Measurements from ENCODE around the gene USP6NL.

The USP6NL gene

DNA sequence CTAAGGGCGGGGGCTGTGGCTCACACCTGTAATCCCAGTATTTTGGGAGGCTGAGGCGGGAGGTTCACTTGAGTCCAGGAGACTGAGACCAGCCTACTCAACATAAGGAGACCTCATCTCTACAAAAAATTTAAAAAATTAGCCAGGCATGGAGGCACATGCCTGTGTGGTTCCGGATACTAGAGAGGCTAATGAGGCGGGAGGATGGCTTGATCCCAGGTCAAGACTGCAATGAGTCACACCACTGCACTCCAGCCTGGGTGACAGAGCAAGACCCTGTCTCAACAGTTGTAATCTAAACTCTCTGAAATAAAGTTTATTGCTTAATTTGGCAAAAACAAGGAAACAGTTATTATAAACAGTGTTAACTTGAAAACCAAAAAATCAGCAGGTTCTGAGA lies 123.3 kb downstream of the USP6NL start:
- Histone ChIP-seq H2BK15ac (replicated peaks; ENCODE audit: low read depth) (no peak overlapping the region), H3K27ac (ENCODE audit: low read depth, low read length) (no peak overlapping the region), H3K4ac (ENCODE audit: low read depth, low read length) (no peak overlapping the region), H3K18ac (ENCODE audit: low read length) (no peak overlapping the region), H4K5ac (ENCODE audit: low read length) (no peak overlapping the region), H3K23ac (ENCODE audit: low read length) (no peak overlapping the region), H4K8ac (ENCODE audit: low read depth, low read length) (no peak overlapping the region), H3K4me2 (ENCODE audit: low read length) (no peak overlapping the region), H3K56ac (ENCODE audit: low read length) (no peak overlapping the region), H3K9ac (ENCODE audit: low read length) (no peak overlapping the region), H3K79me2 (ENCODE audit: control insufficient read depth, insufficient read depth, low read length) (no peaks in the 10 kb centered on the region), H3K36me3 (ENCODE audit: control insufficient read depth, insufficient read depth, low read length) (peaks cover 2% of the 10 kb centered on the region), H2BK120ac (ENCODE audit: low read depth, low read length) (no peak overlapping the region), H2BK5ac (ENCODE audit: low read length) (no peak overlapping the region), H3K4me3 (ENCODE audit: low read length) (no peak overlapping the region), H2AK5ac (ENCODE audit: low read length) (no peak overlapping the region), H3K4me1 (ENCODE audit: control insufficient read depth, low read depth, low read length) (no peaks in the 10 kb centered on the region), H3K79me1 (ENCODE audit: low read length) (no peaks in the 10 kb centered on the region), H3K27me3 (ENCODE audit: insufficient read depth, low read length, poor library complexity) (no peaks in the 10 kb centered on the region)
- no CpG with 5 or more reads among the region's 4 CpGs for WGBS (ENCODE audit: extremely low coverage, insufficient coverage, low lambda C conversion rate)
- no peak for DNase-seq

DNA sequence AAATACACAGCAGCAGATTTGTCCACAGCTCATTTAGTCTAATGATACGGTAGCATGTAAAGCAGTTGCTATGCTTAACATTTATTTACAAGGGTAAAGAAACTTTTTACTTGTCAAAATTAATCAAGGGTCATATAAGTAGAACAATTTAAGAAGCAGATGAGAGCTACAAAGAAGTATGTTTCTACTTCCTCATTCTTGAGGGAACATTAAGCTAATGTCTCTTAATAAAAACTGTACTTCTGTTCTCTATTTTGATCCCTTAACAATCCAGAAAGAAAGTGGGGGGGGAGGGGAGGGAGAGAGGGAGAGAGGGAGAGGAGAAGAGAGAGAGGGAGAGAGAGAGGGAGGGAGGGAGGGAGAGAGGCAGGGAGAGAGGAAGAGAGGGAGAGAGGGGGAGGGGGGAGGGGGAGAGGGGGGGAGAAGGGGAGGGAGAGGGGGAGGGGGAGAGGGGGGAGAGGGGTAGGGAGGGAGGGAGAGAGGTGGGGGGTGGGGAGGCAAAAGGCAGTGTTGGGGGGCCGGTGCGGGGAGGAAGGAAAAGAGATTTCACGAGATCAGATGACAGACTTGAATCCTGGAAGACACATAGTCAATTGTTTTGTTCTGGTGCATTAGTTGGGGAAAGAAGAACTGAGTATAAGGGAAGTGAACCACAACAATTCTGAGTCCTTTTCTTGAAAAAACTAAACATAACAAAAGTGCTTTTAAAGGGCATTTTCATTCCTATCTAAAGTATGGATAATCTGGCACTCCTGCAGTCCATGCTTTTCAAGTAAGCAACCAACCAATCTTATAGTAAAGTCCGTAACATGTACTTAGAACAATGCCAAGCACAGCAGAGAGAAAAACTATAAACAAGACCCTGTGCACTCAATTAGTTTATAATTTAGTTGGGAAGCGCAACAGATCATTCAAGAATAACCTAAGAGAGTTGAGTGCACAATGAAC lies 128.0 kb downstream of the USP6NL start:
- no peak for DNase-seq
- no CpG with 5 or more reads among the region's 6 CpGs for WGBS (ENCODE audit: extremely low coverage, insufficient coverage, low lambda C conversion rate)
- H3K27me3 ChIP-seq (ENCODE audit: insufficient read depth, low read length, poor library complexity) = no peaks in the 10 kb centered on the region
- H2BK120ac ChIP-seq (ENCODE audit: low read depth, low read length) = no peak overlapping the region
- H4K8ac ChIP-seq (ENCODE audit: low read depth, low read length) = no peak overlapping the region
- H3K23ac ChIP-seq (ENCODE audit: low read length) = no peak overlapping the region
- H3K4ac ChIP-seq (ENCODE audit: low read depth, low read length) = no peak overlapping the region
- no peak overlapping the region for H3K27ac ChIP-seq (ENCODE audit: low read depth, low read length)
- no peaks in the 10 kb centered on the region for H3K36me3 ChIP-seq (ENCODE audit: control insufficient read depth, insufficient read depth, low read length)
- no peaks in the 10 kb centered on the region for H3K79me1 ChIP-seq (ENCODE audit: low read length)
- H2BK5ac ChIP-seq (ENCODE audit: low read length) = no peak overlapping the region
- H3K4me2 ChIP-seq (ENCODE audit: low read length) = no peak overlapping the region
- H3K79me2 ChIP-seq (ENCODE audit: control insufficient read depth, insufficient read depth, low read length) = no peaks in the 10 kb centered on the region
- no peak overlapping the region for H2BK15ac ChIP-seq (replicated peaks; ENCODE audit: low read depth)
- no peak overlapping the region for H3K18ac ChIP-seq (ENCODE audit: low read length)
- no peak overlapping the region for H4K5ac ChIP-seq (ENCODE audit: low read length)
- H3K4me1 ChIP-seq (ENCODE audit: control insufficient read depth, low read depth, low read length) = no peaks in the 10 kb centered on the region
- no peak overlapping the region for H3K9ac ChIP-seq (ENCODE audit: low read length)
- no peak overlapping the region for H3K56ac ChIP-seq (ENCODE audit: low read length)
- H3K4me3 ChIP-seq (ENCODE audit: low read length) = no peak overlapping the region
- no peak overlapping the region for H2AK5ac ChIP-seq (ENCODE audit: low read length)

DNA sequence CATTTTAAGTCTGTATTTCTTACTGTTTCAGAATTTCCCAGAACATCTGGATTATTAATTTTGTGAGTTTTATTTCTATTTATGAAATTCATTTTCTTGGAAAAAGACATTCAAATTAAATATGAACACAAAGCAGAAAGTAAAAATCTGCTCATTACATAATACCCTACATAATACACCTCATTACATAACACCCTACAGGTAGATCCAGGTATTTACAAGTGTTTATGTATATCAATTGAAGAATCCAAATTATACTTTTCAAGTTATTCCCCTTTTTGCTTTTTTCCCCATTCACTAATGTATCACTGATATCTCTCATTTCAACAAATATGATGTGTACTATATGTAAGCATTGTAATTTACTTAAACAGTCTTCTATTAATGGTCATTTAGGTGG lies 129.1 kb downstream of the USP6NL start:
- DNase-seq = no peak
- H3K27me3 ChIP-seq (ENCODE audit: insufficient read depth, low read length, poor library complexity) = no peaks in the 10 kb centered on the region
- H2BK120ac ChIP-seq (ENCODE audit: low read depth, low read length) = no peak overlapping the region
- H3K79me2 ChIP-seq (ENCODE audit: control insufficient read depth, insufficient read depth, low read length) = no peaks in the 10 kb centered on the region
- H4K5ac ChIP-seq (ENCODE audit: low read length) = no peak overlapping the region
- H3K18ac ChIP-seq (ENCODE audit: low read length) = no peak overlapping the region
- no peak overlapping the region for H2BK15ac ChIP-seq (replicated peaks; ENCODE audit: low read depth)
- H3K4me2 ChIP-seq (ENCODE audit: low read length) = no peak overlapping the region
- H3K79me1 ChIP-seq (ENCODE audit: low read length) = no peaks in the 10 kb centered on the region
- H2AK5ac ChIP-seq (ENCODE audit: low read length) = no peak overlapping the region
- no peak overlapping the region for H3K4ac ChIP-seq (ENCODE audit: low read depth, low read length)
- no peak overlapping the region for H3K27ac ChIP-seq (ENCODE audit: low read depth, low read length)
- no peak overlapping the region for H3K4me3 ChIP-seq (ENCODE audit: low read length)
- H3K36me3 ChIP-seq (ENCODE audit: control insufficient read depth, insufficient read depth, low read length) = no peaks in the 10 kb centered on the region
- H2BK5ac ChIP-seq (ENCODE audit: low read length) = no peak overlapping the region
- no peaks in the 10 kb centered on the region for H3K4me1 ChIP-seq (ENCODE audit: control insufficient read depth, low read depth, low read length)
- H3K56ac ChIP-seq (ENCODE audit: low read length) = no peak overlapping the region
- H3K23ac ChIP-seq (ENCODE audit: low read length) = no peak overlapping the region
- H3K9ac ChIP-seq (ENCODE audit: low read length) = no peak overlapping the region
- no peak overlapping the region for H4K8ac ChIP-seq (ENCODE audit: low read depth, low read length)

- Histone ChIP-seq H3K23ac (ENCODE audit: low read length) (no peak overlapping the region), H3K79me1 (ENCODE audit: low read length) (no peaks in the 10 kb centered on the region), H3K36me3 (ENCODE audit: control insufficient read depth, insufficient read depth, low read length) (no peaks in the 10 kb centered on the region), H2BK5ac (ENCODE audit: low read length) (no peak overlapping the region), H2BK120ac (ENCODE audit: low read depth, low read length) (no peak overlapping the region), H3K79me2 (ENCODE audit: control insufficient read depth, insufficient read depth, low read length) (no peaks in the 10 kb centered on the region), H3K18ac (ENCODE audit: low read length) (no peak overlapping the region), H3K27ac (ENCODE audit: low read depth, low read length) (no peak overlapping the region), H3K56ac (ENCODE audit: low read length) (no peak overlapping the region), H2BK15ac (replicated peaks; ENCODE audit: low read depth) (no peak overlapping the region), H4K8ac (ENCODE audit: low read depth, low read length) (no peak overlapping the region), H3K9ac (ENCODE audit: low read length) (no peak overlapping the region), H3K4me3 (ENCODE audit: low read length) (no peak overlapping the region), H3K4me1 (ENCODE audit: control insufficient read depth, low read depth, low read length) (no peaks in the 10 kb centered on the region), H4K5ac (ENCODE audit: low read length) (no peak overlapping the region), H2AK5ac (ENCODE audit: low read length) (no peak overlapping the region), H3K4me2 (ENCODE audit: low read length) (no peak overlapping the region), H3K27me3 (ENCODE audit: insufficient read depth, low read length, poor library complexity) (no peaks in the 10 kb centered on the region), H3K4ac (ENCODE audit: low read depth, low read length) (no peak overlapping the region)
- DNase-seq = no peak
- no CpG with 5 or more reads among the region's 4 CpGs for WGBS (ENCODE audit: extremely low coverage, insufficient coverage, low lambda C conversion rate)
These were observed 130.8 kb downstream of the USP6NL start for GRCh38 chr10:11480687-11481086.

DNA sequence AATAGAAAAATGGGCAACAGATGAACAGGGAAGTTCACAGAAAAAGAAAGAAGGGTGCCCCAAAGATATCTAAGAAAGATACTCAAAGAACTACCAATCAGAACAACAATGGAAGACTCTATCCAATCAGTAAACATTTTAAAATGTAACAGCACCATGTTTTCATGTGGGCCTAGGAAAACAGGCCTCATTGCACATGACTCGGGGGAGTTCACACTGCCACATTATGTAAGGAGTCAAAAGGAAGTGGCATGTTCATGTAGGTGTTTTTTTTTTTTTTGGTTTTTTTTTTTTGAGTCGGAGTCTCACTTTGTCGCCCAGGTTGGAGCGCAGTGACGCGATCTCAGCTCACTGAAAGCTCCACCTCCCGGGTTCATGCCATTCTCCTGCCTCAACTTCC lies 132.2 kb downstream of the USP6NL start:
- WGBS (ENCODE audit: extremely low coverage, insufficient coverage, low lambda C conversion rate) = no CpG with 5 or more reads among the region's 7 CpGs
- H3K79me1 ChIP-seq (ENCODE audit: low read length) = no peaks in the 10 kb centered on the region
- no peak overlapping the region for H2BK120ac ChIP-seq (ENCODE audit: low read depth, low read length)
- no peak overlapping the region for H2AK5ac ChIP-seq (ENCODE audit: low read length)
- no peak overlapping the region for H4K8ac ChIP-seq (ENCODE audit: low read depth, low read length)
- no peaks in the 10 kb centered on the region for H3K27me3 ChIP-seq (ENCODE audit: insufficient read depth, low read length, poor library complexity)
- no peak overlapping the region for H3K4ac ChIP-seq (ENCODE audit: low read depth, low read length)
- H3K4me2 ChIP-seq (ENCODE audit: low read length) = no peak overlapping the region
- no peak overlapping the region for H3K9ac ChIP-seq (ENCODE audit: low read length)
- H4K5ac ChIP-seq (ENCODE audit: low read length) = no peak overlapping the region
- no peak overlapping the region for H3K23ac ChIP-seq (ENCODE audit: low read length)
- no peak overlapping the region for H2BK15ac ChIP-seq (replicated peaks; ENCODE audit: low read depth)
- H3K36me3 ChIP-seq (ENCODE audit: control insufficient read depth, insufficient read depth, low read length) = no peaks in the 10 kb centered on the region
- H3K4me1 ChIP-seq (ENCODE audit: control insufficient read depth, low read depth, low read length) = no peaks in the 10 kb centered on the region
- H3K79me2 ChIP-seq (ENCODE audit: control insufficient read depth, insufficient read depth, low read length) = no peaks in the 10 kb centered on the region
- no peak overlapping the region for H3K4me3 ChIP-seq (ENCODE audit: low read length)
- H3K18ac ChIP-seq (ENCODE audit: low read length) = no peak overlapping the region
- H3K27ac ChIP-seq (ENCODE audit: low read depth, low read length) = no peak overlapping the region
- no peak overlapping the region for H3K56ac ChIP-seq (ENCODE audit: low read length)
- no peak overlapping the region for H2BK5ac ChIP-seq (ENCODE audit: low read length)
- DNase-seq = no peak

GRCh38 chr10:11478807-11479206 lies 132.6 kb downstream of the USP6NL start:
- H3K56ac ChIP-seq (ENCODE audit: low read length) = no peak overlapping the region
- H3K4me1 ChIP-seq (ENCODE audit: control insufficient read depth, low read depth, low read length) = no peaks in the 10 kb centered on the region
- H3K4me3 ChIP-seq (ENCODE audit: low read length) = no peak overlapping the region
- DNase-seq = no peak
- no peak overlapping the region for H3K4me2 ChIP-seq (ENCODE audit: low read length)
- no peaks in the 10 kb centered on the region for H3K79me2 ChIP-seq (ENCODE audit: control insufficient read depth, insufficient read depth, low read length)
- H2BK120ac ChIP-seq (ENCODE audit: low read depth, low read length) = no peak overlapping the region
- no peak overlapping the region for H4K8ac ChIP-seq (ENCODE audit: low read depth, low read length)
- WGBS (ENCODE audit: extremely low coverage, insufficient coverage, low lambda C conversion rate) = no CpG with 5 or more reads among the region's 1 CpG
- H2AK5ac ChIP-seq (ENCODE audit: low read length) = no peak overlapping the region
- no peak overlapping the region for H2BK15ac ChIP-seq (replicated peaks; ENCODE audit: low read depth)
- H3K36me3 ChIP-seq (ENCODE audit: control insufficient read depth, insufficient read depth, low read length) = no peaks in the 10 kb centered on the region
- no peak overlapping the region for H3K23ac ChIP-seq (ENCODE audit: low read length)
- no peak overlapping the region for H3K9ac ChIP-seq (ENCODE audit: low read length)
- H3K79me1 ChIP-seq (ENCODE audit: low read length) = no peaks in the 10 kb centered on the region
- no peak overlapping the region for H3K27ac ChIP-seq (ENCODE audit: low read depth, low read length)
- H3K4ac ChIP-seq (ENCODE audit: low read depth, low read length) = no peak overlapping the region
- no peak overlapping the region for H2BK5ac ChIP-seq (ENCODE audit: low read length)
- no peak overlapping the region for H4K5ac ChIP-seq (ENCODE audit: low read length)
- H3K18ac ChIP-seq (ENCODE audit: low read length) = no peak overlapping the region
- H3K27me3 ChIP-seq (ENCODE audit: insufficient read depth, low read length, poor library complexity) = no peaks in the 10 kb centered on the region
